Mesenteric fat pad (tissue), 1 donor: Measurements from ENCODE around the gene SCAF1. TPM values are rescaled to one million over a fixed set of nuclear protein-coding genes. Genes with fewer than 3 reads are reported as not detected.

ENCODE experiments used
- DNase-seq: peaks from one replicate; pipeline ENCODE4 v3.0.0-alpha.2; 2020; ENCODE audit warnings: low spot score
- total RNA-seq: library from RNA; stranded (reverse); fragmentation: NEBNext Ultra II Directional; extraction: Animal tissue kit (Norgen Biotek cat#: 25700); gene quantifications from one replicate; pipeline ENCODE4 v1.2.1, GENCODE V29; 2021
- donor health status: DM: yes; HTN: yes; CAD: no.

The SCAF1 gene
- total RNA-seq, 1 donor from 2014 or later = 64.3 TPM

GRCh38 chr19:49642492-49643035, 555 bp downstream of the SCAF1 start:
- DNase-seq = no peak

GRCh38 chr19:49643466-49643865, 1.5 kb downstream of the SCAF1 start:
- DNase-seq = no peak

- DNase-seq = no peak
Observed at GRCh38 chr19:49645592-49645991, 3.6 kb downstream of the SCAF1 start.

GRCh38 chr19:49645995-49646394, 4.0 kb downstream of the SCAF1 start:
- no peak for DNase-seq

GRCh38 chr19:49646586-49646985, 4.6 kb downstream of the SCAF1 start:
- DNase-seq = no peak

- DNase-seq = no peak
Observed at GRCh38 chr19:49651029-49651819, 9.2 kb downstream of the SCAF1 start.

GRCh38 chr19:49651820-49652550, 10.0 kb downstream of the SCAF1 start:
- DNase-seq = no peak

GRCh38 chr19:49652551-49653465, 10.8 kb downstream of the SCAF1 start:
- DNase-seq = no peak

- DNase-seq = no peak
Observed at GRCh38 chr19:49653466-49653806, 11.4 kb downstream of the SCAF1 start.

- no peak for DNase-seq
Observed at GRCh38 chr19:49654581-49654980, 12.6 kb downstream of the SCAF1 start.

- no peak for DNase-seq
Observed at GRCh38 chr19:49655570-49656455, 13.8 kb downstream of the SCAF1 start.

- DNase-seq = no peak
Observed at GRCh38 chr19:49656456-49657109, 14.6 kb downstream of the SCAF1 start.

- no peak for DNase-seq
Observed at GRCh38 chr19:49657493-49658138, 15.6 kb downstream of the SCAF1 start.

GRCh38 chr19:49658139-49658517, 16.1 kb downstream of the SCAF1 start:
- DNase-seq = no peak

GRCh38 chr19:49658566-49659442, 16.8 kb downstream of the SCAF1 start:
- no peak for DNase-seq

GRCh38 chr19:49660338-49660961, 18.4 kb downstream of the SCAF1 start:
- DNase-seq = no peak

- no peak for DNase-seq
Observed at GRCh38 chr19:49662011-49662410, 20.0 kb downstream of the SCAF1 start.

GRCh38 chr19:49663224-49663623, 21.2 kb downstream of the SCAF1 start:
- no peak for DNase-seq
